ENCODE data around the gene ROCK1.

Gene ROCK1

DNA sequence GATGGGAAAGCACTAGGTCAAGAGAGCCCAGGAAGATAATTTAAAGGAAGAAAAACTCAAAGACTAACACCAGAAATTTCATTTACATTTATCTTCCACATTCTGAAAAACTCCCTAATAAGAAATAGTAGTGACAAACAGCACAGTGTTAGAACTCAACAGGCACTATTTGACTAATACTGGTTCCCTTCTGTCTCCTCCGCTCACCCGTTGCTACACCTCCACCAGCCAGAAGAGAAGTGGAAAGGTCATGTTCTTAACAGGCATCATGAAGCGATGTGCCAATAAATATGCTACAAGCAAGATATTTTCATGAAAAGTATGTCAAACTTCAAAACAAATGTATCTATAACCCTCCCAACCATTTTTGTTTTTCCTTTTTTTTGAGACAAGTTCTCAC lies 5.7 kb downstream of the ROCK1 start:
- no peak for DNase-seq

DNA sequence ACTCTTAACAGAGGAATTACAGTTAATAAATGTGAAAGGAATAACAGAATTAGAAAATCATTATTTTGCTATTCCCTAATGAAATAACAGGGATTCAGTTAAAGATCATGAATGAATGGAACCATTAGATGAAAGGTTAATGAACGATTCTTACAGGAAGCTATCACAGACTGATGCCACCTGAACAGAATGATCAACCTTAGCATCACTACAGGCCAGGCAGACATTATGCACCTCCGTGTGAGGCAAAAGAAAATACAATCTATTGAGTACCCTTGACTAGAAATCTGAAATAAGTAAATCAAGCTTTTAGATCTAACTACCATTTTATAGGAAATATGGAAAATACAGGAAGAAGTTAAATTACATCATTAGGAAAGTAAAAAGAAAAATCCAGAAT lies 10.4 kb downstream of the ROCK1 start:
- DNase-seq = no peak

DNA sequence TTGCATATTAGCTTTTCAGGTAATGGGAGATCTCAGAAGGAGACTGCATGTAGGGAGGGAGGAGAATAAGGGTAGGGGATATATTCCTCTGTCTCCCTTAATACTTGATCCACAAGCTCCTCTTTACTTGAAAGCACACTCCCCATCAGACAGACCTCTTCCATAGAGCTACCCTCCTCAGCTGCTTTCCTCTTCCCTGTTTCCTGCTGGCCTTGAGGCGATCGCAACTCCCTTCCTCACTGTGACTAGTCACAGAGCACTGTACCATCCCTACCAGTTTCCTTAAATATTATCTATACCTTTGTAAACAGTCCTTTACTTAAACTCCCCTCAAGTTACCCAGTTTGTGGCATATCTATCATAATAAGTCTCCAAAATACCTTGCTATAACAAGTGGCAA lies 10.9 kb downstream of the ROCK1 start:
- DNase-seq = no peak

DNA sequence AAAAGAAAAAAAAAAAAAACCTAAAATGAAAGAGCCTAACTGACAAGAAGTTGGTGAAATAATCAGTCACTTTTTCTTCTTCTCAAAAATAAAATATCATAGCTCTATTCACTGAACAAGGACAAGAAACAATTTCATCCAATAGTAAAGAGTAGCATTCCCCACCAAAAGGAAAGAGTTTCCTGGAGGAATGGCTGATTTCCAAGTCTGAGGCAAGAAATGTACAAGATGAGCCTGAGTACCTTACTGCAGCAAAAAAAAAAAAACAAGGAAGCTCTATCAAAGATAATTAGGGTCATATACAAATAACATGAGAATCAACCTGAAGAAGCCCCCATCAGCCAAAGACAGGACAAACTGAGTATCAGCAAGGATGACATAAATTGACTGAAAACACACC lies 11.5 kb downstream of the ROCK1 start:
- no peak for DNase-seq

DNA sequence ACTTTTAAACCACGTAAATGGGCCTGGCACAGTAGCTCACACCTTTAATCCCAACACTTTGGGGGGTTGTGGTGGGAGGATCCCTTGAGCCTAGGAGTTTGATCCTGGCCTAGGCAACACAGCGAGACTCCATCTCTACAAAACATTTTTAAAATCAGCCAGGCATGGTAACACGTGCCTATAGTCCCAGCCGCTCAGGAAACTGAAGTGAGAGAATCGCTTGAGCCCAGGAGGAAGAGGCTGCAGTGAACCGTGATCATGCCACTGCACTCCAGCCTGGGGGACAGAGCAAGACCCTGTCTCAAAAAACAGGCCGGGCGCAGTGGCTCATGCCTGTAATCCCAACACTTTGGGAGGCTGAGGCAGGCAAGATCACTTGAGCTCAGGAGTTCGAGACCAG lies 12.2 kb downstream of the ROCK1 start:
- DNase-seq = peak; percentile 16

DNA sequence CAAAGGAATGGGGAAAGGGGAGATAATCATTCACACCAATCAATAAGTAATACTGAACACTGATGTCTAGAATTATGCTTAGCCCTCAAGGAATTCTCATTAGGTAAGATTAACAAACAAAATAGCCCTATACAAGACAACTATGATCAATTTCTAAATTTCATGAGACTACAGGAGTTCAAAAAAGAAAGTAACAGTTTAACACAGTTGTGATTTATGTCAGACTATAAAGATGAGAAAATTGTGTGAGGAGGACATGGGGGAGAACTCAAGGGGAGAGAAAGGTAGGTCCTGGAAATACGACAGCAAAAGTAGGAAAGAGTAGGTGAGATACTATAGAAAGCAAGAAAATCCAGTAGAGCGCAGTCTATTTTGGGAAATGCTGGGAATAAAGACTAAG lies 14.9 kb downstream of the ROCK1 start:
- no peak for DNase-seq

DNA sequence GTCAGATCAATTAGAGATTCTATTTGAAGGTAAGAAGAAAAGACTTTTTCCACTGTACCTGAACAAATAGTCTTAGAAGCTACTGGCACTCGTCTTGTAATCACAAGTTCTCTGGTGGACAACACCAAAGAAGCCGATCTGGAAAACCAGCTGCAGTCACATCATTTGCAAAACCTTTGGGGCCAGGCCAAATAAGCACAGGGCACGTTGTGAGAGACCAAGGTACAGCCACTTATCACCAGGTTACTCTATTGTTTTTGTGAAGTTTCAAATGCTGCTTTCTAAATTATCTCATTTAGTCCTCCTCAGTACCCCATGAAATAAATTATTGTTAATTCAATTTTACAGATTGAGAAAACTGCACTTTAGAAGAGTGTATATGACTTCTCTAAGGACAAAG lies 18.5 kb downstream of the ROCK1 start:
- DNase-seq = no peak

DNA sequence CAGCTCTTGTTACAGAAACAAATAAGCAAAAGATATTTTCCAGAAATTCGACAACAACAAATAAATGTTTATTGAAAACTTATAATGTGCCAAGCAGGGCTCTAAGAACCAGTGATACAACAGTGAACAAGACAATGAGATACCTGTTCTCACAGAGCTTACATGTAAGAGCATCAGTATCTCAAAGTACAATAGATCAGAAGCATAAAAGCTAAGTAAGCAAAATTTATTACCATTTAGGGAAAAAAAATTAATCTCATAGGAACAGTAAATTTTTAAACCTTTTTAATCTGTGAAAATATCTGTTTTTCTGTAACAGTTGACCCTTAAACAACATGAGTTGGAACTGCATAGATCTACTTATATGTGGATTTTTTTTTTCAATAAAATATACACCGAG lies 20.9 kb downstream of the ROCK1 start:
- no peak for DNase-seq

DNA sequence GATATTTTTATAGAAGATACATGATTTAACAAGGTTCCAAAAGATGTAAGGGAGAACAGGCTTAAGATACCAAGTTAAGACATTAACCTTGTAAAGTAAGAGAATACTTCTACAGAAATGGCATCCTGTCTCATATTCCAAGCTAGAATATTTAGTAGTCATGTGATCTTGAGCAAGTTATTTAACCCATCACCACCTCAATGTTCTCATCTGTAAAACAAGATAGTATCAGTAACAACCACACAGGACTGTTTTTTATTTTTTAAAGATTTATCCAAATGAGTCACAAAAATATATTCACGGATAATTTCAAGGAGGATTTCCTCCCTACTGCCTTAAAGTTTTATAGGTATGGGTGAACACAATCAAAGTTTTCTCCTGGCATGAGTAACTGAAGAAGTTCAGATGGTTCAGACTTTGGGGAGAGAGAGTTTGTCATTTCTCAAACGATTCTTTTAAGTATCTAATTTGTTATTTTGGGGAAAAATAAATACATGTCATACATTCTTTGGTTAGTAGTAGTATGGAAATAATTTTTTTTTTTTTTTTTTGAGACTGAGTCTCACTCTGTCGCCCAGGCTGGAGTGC lies 25.9 kb downstream of the ROCK1 start:
- DNase-seq = no peak

DNA sequence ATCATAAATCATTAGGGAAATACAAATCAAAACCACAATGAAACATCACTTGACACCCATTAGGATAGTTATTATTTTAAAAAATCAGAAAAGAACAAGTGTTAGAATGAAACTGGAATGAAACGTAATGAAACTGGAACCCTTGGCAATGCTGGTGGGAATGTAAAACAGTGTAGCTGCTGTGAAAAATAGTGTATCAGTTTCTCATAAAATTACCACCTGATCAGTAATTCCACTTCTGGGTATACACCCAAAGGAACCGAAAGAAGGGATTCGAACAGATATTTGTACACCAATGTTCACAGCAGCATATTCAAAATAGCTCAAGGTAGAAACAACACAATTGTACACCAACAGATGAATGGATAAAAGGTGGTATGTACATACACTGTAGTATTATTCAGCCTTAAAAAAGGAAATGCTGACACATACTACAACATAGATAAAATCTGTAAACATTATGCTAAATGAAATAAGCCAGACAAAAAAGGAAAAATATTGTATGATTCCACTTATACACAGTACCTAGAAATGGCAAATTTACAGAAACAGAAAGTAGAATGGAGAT lies 27.0 kb downstream of the ROCK1 start:
- no peak for DNase-seq

DNA sequence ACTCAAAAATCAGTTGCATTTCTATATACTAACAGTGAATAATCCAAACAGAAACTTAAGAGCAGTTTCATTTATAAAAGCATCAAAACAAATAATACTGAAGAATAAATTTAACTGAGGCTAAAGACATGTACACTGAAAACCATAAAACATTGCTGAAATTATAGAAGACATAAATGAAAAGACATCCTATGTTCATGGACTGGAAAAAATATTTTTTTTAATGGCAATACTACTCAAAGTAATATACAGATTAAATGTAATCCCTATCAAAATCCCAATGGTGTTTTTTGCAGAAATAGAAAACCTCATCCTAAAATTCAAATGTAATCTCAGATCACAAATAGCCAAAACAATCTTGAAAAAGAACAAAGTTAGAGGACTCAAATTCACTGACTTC lies 28.6 kb downstream of the ROCK1 start:
- DNase-seq = no peak

DNA sequence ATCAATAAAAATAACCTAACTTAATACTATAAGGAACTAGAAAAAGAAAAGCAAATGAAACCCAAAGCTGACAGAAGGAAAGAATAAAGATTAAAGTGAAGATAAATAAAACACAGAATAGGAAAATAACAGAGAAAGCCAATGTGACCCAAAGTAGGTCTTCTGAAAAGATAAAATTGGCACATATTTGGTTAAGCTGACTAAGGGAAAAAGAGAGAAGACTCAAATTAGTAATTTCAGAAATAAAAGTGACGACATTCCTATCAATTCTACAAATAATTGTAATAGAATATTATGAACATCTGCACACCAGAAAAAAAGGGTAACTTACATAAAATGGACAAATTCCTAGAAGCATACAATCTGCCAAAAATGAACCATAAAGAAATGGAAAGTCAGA lies 30.2 kb downstream of the ROCK1 start:
- DNase-seq = no peak

DNA sequence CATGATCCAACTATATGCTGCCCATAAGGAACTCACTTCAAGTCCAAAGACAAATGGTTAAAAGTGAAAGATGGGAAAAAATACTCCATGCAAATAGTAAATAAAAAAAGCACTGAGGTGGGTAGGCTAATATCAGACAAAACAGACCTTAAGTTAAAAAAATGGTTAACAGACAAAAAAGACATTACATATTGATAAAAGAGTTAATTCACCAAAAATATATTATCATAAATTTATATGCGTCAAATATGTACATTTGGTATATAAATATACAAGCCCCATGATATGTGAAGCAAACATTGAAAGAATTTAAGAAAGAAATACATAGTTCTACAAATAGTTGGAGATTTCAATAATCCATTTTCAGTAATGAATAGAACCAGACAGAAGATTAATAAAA lies 31.0 kb downstream of the ROCK1 start:
- no peak for DNase-seq

DNA sequence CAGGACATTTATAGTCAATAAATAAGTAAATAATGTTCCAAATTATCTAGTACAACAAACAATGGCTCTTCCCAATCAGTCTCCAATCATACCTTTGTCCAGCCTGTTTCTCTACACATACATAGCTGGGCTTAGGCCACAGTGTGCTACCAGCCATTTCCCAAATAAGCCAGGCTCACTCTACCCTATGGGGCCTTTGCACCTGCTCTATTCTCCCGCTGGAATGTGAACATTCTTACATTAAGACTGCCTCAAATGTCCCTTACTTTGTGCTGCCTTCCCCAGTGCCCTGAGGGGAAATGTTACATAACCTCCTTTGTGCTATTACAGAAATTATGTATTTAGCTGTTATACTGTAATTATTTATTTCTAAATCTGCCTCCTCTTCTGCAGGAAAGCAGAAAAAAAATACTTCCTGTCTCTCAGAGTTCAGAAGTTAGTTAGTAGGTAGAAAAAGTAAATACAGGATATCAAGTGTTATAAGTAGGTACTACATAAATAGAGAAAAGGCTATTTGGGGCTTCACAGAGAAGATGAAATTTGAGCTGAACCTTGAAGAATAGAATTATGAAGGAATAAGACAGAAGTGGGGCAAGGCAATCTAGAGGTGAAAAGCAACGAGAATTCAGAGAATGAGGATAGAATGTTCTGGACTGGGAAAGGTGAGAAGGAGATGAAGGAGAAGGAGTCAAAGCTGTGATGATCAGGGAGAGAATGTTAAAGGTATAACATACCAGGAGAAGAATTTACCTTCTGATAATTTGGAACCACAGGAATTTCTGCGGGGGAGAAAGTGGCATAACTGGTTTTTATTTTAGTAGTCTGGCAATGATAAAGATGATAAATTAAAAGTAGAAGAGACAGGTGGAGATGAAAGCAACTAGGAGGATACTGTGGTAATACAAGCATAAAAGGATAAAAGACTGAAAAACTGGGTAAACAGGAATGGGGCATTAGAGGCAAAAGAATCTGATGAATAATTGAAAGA lies 37.0 kb downstream of the ROCK1 start:
- DNase-seq = no peak

DNA sequence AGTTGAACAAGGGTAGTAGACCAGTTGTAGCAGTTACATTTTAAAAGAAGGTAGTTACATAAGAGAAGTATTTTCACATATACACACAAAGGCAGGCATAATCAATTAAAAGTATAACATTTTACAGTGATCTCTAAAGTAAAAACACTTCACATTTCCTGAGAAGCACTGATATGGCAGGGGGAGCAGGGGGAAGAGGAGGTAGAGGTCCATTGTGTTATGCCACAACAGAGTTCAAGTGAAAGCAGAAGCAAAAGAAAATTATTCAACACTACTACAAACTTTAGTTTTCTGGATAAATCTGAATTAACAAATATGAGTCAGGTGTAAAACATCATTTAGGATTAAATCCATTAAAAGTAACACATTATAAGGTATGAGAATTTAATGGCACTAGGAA lies 38.4 kb downstream of the ROCK1 start:
- DNase-seq = no peak

DNA sequence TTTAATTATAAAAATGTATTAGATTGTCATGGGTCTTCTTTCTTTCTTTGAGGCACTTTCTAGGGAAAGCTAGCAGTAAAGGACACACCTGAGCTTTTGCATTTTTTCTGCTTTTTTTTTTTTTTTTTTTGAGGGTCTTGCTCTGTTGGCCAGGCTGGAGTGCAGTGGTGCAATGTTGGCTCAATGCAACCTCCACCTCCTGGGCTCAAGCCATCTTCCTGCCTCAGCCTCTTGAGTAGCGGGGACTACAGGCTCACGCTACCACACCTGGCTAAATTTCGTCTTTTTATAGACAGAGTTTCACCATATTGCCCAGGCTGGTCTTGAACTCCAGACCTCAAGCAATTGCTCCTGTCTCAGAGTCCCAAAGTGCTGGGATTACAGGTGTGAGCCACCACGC lies 40.5 kb downstream of the ROCK1 start:
- no peak for DNase-seq

DNA sequence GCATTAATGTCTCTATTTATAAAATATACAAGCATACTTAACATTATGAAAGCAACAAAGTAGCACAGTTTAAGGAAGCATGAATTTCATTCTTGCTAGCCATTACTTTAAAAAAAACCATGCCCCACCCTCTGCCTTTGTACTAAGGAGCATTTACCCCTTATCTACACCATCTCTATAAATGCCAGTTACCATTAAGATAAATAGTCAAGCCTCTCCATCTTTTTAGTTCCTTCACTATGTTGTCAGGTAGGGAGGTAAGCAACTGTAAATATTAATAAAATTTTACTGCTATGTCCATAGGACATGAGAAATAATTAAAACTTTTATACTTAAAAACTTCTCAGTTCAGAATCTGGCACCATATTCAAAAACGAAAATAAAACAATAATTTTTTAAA lies 42.1 kb downstream of the ROCK1 start:
- DNase-seq = no peak

DNA sequence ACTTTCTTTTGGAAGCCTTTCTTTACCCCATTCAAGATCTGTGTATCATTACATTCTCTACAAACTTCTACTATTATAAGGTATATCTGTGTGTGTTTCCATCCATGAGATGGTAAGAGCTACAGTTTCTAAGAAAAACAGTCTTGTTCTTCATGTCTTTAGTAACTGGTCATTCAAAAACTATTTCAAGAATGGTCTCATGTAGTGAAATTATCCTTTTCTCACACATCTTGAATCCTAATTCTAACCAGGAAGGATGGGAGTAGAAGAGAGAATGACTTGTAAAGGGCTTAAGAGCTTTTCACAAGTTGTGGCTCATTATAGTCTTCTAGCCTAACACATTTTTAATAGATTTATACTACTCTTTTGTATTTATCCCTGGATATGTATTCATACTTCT lies 47.3 kb downstream of the ROCK1 start:
- no peak for DNase-seq

DNA sequence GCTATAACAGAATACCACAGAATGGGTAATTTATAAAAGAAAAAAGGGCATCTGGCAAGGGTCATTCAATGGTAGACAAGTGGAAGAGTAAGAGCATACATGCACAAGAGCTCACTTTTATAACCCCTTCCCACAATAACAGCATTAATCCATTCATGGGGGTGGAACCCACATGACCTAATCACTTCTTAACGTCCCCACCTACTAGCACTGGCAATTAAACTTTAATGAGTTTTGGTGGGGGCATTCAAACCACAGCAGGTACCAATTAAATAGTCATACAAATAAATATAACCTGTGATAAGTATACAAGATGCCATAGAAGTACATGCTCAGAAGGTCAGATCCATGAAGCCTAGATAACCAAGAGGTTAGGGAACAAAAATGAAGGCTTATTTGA lies 48.6 kb downstream of the ROCK1 start:
- no peak for DNase-seq

DNA sequence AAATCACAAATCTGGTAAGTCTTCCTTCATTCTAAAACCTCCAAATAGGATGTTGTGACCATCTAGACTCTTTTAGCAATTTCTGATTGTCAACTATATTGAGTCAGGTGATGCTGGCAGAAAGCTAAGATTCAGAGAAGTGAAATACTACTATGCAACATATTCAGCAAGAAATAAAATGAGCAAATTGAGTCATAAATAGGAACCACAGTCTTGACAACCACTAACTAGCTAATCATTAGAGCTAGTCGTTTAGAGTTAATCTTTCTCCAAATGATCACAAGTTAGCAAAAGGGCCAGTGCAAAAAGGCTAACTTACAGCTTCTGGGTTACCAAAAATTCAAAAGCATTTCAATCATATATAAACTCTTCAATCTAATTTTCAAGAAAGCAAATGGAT lies 54.5 kb downstream of the ROCK1 start:
- DNase-seq = no peak

DNA sequence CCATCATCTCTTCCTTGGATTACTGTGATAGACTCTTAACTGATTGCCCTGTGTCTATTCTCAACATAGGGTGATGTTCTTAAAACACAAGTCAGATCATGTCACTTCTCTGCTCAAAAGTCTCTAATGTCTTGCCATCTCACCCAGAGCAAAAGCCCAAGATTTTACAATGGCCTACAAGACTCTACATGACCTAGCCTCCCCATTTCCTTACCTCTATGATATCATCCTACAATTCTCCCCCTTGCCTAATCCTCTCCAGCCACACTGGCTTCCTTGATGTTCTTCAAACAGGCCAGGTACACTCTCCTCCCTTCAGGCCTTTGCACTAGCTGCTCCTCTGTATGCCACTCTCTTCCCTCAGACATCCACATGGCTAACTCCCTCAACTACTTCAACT lies 55.1 kb downstream of the ROCK1 start:
- DNase-seq = no peak

DNA sequence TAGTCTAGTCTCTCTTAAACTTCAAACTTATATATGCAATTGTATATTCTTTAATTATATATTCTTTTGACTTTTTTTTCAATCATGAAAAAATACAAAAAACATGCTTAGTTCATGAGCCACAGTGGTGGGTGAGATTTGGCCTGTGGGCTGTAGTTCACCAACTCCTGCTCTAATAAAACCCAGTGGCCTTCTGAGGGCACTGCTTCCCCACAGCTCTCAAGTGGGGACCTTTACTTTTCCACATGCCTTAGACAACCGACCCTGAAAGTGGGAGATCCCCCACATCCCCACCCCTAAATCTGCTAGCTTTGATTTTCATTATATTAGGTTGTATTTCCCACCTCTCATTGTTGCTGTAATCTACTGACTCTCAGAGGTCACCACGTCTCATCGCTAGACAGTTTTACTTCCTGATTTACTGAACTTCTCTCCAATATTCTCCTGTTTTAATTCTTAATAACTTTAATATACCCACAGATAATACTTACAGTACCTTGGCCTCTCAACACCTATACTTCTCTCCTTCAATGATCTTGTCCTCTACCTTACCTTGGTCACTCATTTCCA lies 57.3 kb downstream of the ROCK1 start:
- no peak for DNase-seq

DNA sequence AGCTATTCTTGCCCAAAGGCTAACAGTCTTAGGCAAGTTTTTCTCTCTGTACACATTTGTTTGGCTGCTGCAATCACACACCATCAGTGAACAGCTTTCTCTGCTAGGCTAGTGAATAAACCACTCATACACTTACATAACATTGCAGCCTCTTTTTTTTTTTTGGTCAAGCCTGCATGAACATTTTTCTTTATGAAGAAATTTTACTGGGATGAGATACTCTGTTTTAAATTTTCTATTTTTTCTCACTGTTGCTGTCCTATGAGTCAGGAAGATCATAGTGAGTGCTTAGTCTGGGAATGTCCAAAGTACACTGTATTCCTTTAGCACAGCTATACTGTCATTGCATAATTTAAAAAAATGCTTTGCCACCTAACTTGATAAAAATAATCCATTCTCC lies 58.5 kb downstream of the ROCK1 start:
- no peak for DNase-seq

DNA sequence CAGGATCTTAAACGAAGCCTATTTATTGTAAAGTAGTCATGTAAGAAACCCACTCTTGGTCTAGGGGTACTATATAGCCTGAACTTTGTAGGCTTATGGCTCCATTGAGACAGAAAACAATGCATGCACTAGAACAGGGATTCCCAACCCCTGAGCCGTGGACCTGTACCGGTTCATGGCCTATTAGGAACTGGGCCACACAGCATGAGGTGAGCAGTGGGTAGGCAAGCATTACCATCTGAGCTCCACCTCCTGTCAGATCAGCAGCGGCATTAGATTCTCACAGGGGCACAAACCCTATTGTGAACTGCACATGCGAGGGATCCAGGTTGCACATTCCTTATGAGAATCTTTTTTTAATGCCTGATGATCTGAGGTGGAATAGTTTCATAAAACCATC lies 59.2 kb downstream of the ROCK1 start:
- no peak for DNase-seq

Measured in retina (tissue), 1 donor.